Stimulated activated CD8-positive, alpha-beta memory T cell treated with anti-CD3 and anti-CD28 coated beads, Interleukin-7, amount 100 ng/mL, for 24 hours (primary cell): ENCODE results near the gene DNHD1.

Source experiments
- DNase-seq: peaks from one replicate; pipeline ENCODE4 v3.0.0-alpha.2; 2020; ENCODE audit warnings: low read depth

DNHD1 gene

GRCh38 chr11:6538456-6538855 is 41.4 kb downstream of the DNHD1 start:
- DNase-seq, result no peak

GRCh38 chr11:6538945-6539344 is 41.9 kb downstream of the DNHD1 start:
- DNase-seq, result no peak

- no peak for DNase-seq
Observed at GRCh38 chr11:6539748-6540268, 42.7 kb downstream of the DNHD1 start.

GRCh38 chr11:6541356-6541755 is 44.3 kb downstream of the DNHD1 start:
- no peak for DNase-seq

GRCh38 chr11:6542727-6543126 is 45.6 kb downstream of the DNHD1 start:
- no peak for DNase-seq

GRCh38 chr11:6544921-6545850 is 48.1 kb downstream of the DNHD1 start:
- DNase-seq, result no peak

GRCh38 chr11:6545917-6546605 is 49.0 kb downstream of the DNHD1 start:
- no peak for DNase-seq

GRCh38 chr11:6546735-6547134 is 49.7 kb downstream of the DNHD1 start:
- no peak for DNase-seq

- no peak for DNase-seq
Observed at GRCh38 chr11:6547177-6547576, 50.1 kb downstream of the DNHD1 start.

GRCh38 chr11:6548121-6548520 is 51.0 kb downstream of the DNHD1 start:
- no peak for DNase-seq

- no peak for DNase-seq
Observed at GRCh38 chr11:6548641-6549040, 51.6 kb downstream of the DNHD1 start.

- DNase-seq, result no peak
Observed at GRCh38 chr11:6553634-6554033, 56.6 kb downstream of the DNHD1 start.

GRCh38 chr11:6554828-6555706 is 58.0 kb downstream of the DNHD1 start:
- no peak for DNase-seq

- DNase-seq, result no peak
Observed at GRCh38 chr11:6556139-6556949, 59.3 kb downstream of the DNHD1 start.

GRCh38 chr11:6557063-6557462 is 60.0 kb downstream of the DNHD1 start:
- no peak for DNase-seq

GRCh38 chr11:6557761-6558674 is 60.9 kb downstream of the DNHD1 start:
- DNase-seq, result no peak

GRCh38 chr11:6559369-6559768 is 62.3 kb downstream of the DNHD1 start:
- no peak for DNase-seq

GRCh38 chr11:6561288-6561687 is 64.2 kb downstream of the DNHD1 start:
- no peak for DNase-seq

GRCh38 chr11:6563121-6563619 is 66.1 kb downstream of the DNHD1 start:
- no peak for DNase-seq

GRCh38 chr11:6563667-6564066 is 66.6 kb downstream of the DNHD1 start:
- DNase-seq, result no peak
